GM21526 (cell line): ENCODE measurements around the gene TMEM266.
A peak's percentile ranks its signal among the peaks of the same experiment; 100 is the strongest.

Experiments used
- ATAC-seq: cut with Tn5 transposase; IDR thresholded peaks from one replicate; pipeline ENCODE4 v1.9.1; 2021; ENCODE audit warnings: moderate library complexity; ENCODE audit not compliant: unreplicated experiment, low FRiP score

TMEM266 gene

DNA sequence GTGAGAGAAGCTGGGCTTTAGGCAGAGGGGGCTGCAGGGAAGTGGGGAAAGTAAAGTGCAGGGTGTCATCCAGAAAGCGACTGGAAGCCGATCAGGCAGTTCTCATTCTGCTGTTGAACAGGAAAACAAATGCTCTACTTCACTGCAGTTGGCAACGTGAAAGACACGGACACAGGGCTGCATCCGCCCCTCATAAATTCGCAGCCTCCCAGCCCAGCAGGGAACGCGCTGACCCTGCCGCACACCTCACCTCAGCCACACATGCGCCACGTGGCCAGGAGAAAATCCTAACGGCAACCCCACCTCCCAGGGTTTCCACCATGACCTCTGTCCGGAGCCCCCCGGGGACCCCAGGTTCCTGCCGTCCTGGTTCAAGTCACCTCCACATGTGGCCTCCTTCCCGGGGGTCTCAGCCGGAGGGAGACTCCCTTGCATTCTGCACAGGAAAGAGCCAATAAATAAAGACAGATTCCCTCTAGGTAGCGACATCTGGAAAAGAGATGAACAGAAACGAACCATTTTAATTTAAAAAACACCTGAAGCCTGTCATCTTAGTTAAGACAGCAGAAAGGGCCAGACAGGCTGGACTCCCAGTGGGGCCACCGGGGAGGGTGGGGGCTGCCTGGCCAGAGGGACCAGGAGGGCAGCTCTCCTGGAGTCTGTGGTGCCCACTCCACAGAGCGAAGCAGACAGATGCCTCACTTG is 118.7 kb downstream of the TMEM266 start:
- ATAC-seq = no peak

DNA sequence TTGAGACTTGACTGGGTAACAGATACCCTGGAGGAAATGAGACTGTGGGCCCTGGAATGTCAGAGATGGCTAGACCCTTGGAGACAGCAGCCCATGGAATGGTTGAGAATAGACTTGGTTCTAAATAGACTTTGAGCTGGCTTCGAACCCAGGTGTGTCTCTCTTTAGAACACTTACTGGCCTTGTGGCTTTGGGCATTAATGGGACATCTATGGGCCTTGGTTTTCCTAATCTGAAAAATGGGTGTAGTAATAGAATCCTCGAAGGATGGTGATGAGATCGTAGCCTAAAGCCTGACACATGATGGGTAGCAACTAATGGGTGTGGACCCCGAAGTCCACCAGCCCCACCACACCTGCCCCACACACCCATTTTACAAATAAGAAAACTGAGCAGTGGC is 119.2 kb downstream of the TMEM266 start:
- ATAC-seq = no peak

DNA sequence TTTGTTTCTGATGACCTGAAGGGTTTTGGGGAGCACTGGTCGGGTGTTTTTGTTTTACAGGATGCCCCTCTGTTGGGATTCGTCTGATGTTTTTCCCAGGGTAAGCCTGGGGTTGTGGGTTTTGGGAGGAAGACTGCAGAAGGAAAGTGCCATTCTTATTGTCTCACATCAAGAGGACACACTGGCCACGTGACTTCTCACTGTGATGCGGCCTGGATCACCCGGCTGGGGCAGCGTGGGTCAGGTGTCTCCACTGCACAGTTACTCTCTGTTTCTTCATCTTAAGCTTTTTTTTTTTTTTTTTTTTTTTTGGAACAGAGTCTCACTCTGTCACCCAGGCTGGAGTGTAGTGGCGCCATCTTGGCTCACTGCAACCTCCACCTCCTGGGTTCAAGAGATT is 120.5 kb downstream of the TMEM266 start:
- no peak for ATAC-seq

DNA sequence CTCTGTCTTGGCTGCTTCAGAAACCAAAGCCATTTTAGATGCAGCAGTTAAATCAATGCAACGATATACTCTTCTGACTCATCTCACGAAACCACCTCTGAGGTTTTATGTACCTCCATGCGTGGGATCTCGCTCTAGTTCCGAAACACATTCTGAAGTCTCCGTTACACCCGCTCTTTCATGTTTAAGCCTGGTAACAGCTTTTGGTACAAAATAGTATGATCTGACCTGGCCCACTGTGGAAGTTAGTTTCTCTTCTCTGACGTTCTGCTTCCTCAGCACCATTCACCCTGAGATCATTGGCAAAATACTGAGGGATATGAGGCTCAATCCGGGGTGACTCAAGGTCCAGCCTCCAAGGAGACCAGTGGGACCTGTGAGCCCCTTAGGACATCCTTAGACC is 121.9 kb downstream of the TMEM266 start:
- ATAC-seq = peak; percentile 84

DNA sequence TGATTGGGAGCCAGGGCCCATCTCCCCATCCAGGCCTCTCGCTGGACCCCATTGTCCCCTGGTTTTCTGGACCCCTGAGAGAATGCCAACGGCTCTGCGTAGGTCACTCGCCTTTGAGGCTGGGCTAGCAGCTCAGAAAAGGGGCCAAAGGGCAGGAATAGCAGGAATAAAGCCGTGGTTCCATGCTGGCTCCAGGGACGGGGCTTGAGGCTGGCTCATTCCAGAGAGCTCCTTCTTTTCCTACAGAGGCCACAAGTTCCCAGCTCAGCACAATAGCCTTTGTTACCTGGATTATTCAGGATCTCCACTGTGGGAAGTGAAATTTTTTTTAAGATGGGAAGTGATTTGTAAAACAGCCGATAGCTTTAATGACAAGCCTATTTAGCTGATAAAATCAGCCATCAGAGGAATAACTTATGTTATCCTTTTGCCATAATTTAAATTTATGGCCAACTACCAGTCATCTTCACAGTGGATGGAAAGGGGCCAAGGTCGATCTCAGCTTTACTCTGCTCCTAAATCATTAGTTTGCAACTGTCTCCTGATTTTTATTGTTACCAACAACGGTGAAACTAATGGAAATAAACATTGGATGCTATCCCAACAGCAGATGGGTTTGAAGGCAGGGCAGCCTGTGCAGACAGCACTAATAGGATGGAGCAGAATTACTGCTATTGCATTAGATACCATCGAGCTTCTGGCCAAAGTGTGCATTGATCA is 124.3 kb downstream of the TMEM266 start:
- ATAC-seq = no peak

DNA sequence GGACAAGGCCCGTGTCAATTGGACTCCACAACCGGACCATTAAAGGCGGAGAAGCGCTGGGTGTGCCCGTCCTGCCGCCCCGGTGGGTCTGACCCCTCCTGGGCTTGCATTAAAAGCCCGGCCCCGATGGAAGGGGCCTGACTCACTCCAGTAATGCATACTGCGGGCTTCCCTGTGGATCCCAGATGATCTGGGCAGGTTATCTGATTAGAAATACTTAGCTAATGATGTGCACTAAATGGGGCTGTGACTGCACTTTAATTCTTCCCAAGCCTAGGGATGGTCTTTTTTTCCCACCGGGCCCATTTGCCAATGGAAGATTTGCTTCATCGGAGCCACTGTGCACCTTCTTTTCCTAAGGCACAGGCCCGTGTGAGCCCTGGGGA is 124.9 kb downstream of the TMEM266 start:
- no peak for ATAC-seq

DNA sequence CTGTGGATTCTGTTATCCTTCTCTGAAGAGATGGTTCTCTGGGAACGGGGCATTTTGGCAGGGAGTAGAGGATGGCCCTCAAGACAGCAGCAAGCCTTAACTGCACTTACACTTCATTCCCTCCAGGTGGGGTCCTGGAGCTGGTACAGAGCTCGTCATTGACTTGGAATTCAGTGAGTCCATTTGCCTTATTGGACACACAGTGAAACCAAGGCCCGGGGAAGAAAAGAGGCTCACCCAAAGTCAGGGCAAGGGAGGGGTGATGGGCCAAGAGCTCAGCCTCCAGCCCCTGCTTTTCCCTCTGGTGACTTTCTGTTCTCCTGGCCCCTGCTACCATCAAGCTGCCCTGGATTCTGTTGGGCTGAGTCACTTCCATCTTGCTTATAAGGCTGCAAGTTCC is 125.9 kb downstream of the TMEM266 start:
- no peak for ATAC-seq

DNA sequence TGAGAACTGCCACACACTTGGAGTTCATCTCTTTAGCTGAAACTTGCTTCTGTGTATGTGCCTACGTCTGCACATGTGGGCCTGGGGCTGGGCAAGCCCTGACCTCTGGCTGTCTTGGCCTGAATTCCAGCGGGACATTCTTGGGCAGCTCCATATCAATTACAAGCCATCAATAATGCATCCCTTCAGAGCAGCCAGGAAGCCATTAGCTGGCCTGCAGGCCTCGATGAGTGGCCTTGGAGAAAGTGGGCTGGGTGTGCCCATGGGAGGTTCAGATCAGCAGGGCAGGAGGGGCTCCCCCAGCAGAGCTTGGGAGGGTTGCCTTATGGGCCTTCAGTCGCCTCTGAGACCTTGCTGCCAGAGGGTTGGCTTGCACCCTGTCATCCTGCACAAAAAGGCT is 127.4 kb downstream of the TMEM266 start:
- ATAC-seq = no peak

DNA sequence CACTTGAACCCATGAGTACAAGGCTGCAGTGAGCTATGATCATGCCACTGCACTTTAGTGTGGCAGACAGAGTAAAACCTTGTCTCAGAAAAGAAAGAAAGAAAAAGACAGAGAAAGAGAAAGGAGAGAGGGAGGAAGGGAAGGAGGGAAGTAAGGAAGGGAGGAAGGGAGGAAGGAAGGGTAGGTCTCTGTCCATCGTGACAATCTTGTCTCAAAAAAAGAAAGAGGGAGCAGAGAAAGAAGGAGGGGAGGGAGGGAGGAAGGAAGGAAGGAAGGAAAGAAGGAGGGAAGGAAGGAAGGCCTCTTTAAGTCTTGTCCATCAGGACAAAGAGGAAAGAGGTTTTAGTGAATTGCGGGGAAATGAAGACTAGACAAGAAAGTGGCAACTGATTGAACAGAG is 129.3 kb downstream of the TMEM266 start:
- ATAC-seq = no peak

DNA sequence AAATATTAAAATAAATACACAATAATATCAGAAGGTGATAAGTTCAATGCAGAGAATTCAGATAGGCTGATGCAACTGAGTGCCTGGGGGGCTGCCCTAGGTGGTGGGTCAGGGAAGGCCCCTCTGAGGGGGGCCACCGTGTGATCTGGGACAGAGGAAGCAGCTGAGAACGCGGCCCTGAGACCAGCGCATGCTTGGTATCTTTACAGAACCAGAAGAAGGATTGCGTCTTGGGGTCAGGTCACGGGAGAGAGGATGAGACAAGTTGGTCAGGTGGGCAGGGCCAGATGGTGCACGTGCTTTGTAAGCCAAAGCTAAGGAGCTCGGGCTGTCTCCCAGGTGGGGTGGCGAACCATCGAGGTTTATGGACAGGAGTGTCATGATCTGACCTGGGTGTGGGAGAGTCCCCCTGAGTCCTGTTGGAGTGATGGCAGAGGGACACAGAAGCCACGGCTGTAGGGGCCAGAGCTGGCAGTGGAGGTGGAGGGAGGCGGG is 130.3 kb downstream of the TMEM266 start:
- ATAC-seq = no peak

DNA sequence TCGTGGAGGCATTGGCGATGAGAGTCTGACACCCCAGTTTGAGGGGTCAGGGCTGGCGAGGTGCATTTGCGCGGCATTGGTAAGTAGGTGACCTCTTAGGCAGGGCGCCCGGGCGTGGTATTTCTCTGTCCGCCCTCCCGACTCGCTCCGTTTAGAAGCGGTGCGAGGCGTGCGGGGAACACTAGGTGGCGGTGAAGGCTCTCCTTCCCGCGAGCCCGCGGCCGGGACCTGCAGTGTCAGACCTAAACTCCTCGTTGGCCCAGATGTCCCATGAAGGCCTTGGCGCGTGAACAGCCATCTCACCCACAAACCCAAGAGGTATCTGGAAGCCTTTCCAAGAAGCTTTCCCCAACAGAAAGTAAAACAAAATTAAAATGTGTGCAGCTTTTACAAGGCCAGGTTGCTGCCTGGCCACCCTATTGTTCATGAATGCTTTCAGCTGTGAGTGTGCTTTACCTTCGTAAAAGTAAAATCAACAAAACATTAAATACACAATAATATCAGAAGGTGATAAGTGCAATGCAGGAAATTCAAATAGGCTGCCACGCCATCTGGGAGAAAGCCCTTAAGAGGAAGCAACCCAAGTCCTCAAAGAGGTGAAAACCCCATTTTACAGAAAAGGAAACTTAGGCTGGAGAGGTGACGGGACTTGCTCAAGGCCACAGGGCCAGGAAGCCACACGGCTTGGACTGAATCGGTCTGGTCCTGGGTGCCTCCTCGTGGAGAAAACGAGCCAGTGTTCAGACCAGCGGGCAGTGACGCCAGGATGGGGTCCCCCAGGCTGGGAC is 131.2 kb downstream of the TMEM266 start:
- ATAC-seq = peak; percentile 75

DNA sequence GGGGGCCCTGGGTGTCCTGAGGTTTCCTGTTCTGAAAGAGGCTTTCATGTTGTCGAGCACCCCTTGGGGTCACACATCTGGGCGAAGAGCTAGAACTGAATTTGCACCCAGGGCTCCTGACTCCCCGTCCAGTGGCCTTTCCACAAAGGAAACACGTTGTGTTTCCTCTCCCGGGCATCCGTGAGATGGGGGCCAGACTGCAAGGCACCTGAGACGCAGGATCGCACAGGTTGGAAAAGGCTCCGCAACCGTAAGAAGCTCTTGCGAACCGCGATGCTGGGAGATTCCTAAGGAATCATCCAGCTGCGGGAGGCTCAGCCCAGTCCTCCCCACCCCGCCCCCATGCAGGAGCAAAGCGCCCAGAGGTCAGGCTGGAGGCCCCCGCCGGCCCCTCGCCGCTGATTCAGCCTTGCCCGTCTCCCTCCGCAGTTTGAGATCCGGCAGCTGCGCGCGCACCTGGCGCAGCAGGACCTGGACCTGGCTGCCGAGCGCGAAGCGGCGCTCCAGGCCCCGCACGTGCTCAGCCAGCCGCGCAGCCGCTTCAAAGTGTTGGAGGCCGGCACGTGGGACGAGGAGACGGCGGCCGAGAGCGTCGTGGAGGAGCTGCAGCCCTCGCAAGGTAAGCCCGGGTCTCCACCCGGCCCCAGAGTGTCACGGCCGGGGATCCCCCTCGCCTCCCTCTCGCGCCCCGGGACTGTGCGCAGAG is 131.9 kb downstream of the TMEM266 start:
- ATAC-seq = no peak

DNA sequence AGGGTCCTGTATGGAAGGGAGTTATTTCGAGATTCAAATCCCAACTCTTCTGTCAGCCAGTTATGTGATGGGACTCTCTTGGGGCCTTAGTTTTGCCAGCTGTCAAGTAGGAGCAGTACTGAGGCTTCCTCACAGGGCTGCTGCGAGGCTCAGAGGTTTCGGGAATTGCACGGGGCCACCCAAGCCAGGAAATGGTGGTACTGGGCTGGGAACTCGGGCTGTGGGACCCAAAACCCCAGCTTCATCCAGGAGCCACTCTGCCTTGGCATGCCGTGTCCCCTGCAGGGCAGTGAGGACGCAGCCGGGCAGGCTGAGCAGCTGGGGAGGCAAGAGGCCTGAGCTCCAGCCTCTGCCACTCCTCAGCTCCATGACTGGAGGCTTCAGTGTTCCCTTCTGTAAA is 132.9 kb downstream of the TMEM266 start:
- no peak for ATAC-seq

DNA sequence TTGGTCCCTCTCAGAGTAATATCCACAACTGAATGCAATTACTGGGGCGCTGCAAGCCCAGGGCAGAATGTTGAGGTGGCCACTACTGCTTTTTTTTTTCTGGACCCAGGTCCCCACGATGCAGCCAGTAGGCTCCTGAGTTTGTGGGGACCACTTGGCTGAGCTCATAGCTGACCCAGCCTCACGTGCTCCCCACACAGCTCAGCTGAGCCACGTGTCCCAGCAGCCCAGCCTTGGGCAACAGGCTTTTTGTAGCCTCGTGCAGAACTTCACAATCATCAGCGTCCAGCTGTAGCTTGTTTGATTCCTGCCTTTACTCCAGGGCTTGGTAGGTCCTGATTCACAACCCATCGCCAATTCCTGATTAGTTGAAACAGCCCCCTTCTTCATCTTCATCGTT is 134.1 kb downstream of the TMEM266 start:
- ATAC-seq = no peak

DNA sequence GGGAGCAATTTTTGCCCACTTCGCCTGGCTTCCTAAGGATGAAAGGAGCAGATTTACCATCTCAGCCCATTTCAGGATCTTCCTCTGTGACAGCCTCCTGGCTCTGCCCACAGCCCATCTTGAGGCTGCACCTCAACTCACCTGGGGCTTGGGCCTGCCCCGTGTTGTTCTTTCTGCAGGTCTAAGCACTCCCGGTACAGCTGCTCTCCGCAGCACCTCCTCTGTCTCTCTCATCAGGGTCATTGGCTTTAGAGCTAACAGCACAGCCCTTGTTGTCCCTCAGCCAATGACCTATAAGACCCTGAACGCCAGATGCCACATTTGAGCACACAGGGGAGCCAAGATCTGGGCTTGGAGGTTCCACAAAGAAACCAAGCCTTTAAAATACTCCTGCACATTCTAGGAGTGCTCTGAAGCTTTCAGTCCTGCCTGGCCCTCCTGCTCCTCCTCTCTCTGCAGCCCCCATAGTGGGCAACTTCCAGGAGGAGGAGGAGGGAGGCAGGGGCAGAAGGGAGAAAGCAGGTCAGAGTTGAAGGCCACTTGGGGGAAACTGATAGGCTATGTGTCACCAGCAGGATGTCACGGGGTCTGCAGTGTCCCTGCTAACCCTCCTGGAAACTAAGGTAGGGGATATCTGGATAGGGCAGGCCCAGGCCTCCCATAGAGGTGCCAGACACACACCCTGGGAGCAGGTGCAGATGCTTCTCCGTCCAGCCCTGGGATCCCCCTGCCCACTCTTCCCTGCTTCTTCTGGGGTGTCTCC is 135.9 kb downstream of the TMEM266 start:
- ATAC-seq = no peak

DNA sequence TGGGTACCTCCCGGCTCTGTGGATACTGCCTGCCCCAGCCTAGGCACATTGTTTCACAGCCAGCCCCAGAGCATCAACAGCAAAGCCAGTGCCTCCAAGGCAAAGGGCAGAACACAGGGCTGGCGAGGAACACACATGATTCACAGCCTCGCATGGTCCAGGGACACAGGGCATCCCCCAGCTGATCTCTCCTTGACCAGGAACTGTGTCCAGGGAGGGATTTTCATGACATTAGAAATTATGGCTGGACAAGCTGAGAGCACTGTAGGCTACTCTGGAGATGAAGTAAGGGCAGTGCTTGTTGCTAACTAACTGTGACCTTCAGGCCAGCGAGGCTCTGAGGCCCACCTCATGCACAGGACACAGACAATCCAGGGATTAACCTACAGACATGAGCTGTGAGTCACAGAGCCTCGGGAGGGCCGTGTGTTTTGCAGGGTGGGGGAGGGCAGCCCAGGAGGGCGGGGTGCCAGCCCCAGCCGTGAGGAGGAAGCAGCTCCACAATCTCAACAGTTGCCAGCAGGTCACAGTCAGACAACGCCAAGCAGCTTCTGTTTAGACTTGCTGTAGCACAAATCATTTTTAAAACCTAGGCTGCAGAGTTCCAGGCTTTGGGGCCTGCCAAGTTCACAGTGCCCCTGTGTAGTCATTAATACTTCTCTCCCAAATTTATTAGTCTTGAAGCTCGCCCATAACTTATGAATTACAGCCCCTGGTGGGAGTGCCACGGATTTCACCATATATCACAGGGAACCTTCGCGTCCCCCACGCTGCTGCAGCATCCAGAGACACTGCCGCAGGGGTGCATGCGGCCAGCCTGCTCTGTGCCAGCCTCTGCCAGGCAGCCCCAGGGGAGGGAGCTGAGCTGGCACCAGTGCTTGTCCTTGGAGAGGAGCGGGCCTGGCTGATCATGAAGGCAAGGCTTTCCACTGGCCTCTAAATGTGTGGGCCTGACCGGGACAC is 136.8 kb downstream of the TMEM266 start:
- ATAC-seq = no peak

DNA sequence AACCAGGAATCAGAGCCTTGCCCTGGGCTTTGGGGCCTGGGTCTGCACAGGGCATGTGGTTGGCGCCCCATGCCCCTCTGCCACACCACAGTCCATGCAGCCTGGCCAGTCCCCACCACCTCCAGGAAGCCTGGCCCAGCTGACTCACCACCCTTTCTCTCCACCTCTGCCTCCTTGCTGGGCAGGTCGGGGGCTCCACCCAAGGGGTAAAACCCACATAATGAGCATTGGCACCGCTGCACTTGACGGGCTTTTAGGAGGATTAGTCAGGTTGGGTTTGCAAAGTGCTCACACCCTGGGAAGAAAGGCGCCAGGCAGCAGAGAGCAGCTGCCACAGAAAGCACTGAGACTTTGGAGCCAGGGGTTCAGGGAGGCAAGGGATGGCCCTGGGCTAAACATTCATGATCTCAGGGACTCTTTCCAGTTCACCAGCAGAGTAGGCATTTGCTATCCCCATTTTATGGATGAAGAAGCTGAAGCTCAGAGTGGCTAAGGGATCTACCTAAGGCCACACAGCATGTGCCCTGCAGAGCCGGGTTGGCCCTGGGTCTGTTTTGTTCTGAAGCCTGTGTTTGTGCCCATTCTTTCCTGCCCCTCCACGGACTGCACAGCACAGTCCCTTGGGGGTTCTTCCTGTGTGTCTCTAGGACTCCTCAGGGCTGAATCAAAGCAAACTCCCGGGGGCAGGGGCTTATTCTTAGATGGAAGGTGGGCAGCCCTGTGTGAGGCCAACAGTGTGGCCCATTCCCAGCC is 138.1 kb downstream of the TMEM266 start:
- ATAC-seq = no peak

DNA sequence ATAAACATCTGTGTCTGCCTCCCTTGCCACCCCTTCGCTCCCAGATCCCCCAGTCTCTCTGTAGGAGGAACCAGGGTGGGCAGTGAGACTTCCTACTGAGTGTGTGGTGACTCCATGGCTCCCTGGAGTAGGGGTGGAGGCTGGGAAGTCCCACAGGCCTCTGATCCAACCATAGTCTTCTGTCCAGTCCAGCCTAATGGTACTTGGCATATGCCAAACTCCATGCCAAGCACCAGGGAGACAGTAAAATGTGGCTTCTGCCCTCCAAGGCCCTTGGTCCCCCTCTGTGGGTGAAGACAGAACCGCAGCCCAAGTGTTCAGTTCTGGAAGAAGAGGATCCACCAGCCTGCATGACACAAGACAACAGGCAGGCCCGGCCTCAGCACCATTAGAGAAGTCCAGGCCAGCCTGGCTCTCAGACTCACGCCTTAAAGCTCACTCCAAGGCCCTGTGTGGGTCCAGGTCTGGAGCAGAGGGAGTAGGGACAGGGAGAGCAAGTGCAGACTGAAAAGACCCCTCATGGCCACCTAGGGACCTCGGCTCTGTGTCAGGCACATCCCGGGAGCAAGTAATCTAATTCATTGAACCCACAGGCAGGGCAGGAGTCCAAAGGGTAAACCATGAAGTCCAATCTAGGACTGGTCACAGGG is 138.8 kb downstream of the TMEM266 start:
- ATAC-seq = no peak
